ENCODE data around the gene AMDHD2. TPM values are rescaled to one million over a fixed set of nuclear protein-coding genes. Genes with fewer than 3 reads are reported as not detected.

Gene AMDHD2
- total and polyA plus RNA-seq, 2 of the 13 experiments (the other 11 are each of a cell fraction or from before 2014, with no cell fraction given): 33.5 to 39.1 TPM

GRCh38 chr16:2516391-2517240 is 3.6 kb upstream of the AMDHD2 start (continued):
- no peak for TF ChIP-seq ZNF800 (CRISPR knock-in tag; IDR thresholded peaks at IDR 0.05)
- peak; percentile 51; the same call in 1 of the 2 replicates for TF ChIP-seq MED1 (CRISPR knock-in tag; IDR thresholded peaks at IDR 0.05)
- peak; percentile 15; the same call in 1 of the 2 replicates for TF ChIP-seq ZNF788 (CRISPR knock-in tag; IDR thresholded peaks at IDR 0.05; ENCODE audit: borderline replicate concordance)
- TF ChIP-seq MIER3 (CRISPR knock-in tag; IDR thresholded peaks at IDR 0.05; ENCODE audit: borderline replicate concordance): no peak
- no peak for TF ChIP-seq CREB1 (IDR thresholded peaks at IDR 0.05)
- no peak for TF ChIP-seq CREB1 (CRISPR knock-in tag; IDR thresholded peaks at IDR 0.05)
- no peak for TF ChIP-seq CTCF (CRISPR knock-in tag; IDR thresholded peaks at IDR 0.05)
- no peak for TF ChIP-seq JUN (CRISPR knock-in tag; IDR thresholded peaks at IDR 0.05)
- TF ChIP-seq ZNF674 (CRISPR knock-in tag; IDR thresholded peaks at IDR 0.05; ENCODE audit: low read depth): no peak
- TF ChIP-seq USF2 (IDR thresholded peaks at IDR 0.05; ENCODE audit: low read depth, low read length): no peak
- no peak for TF ChIP-seq USF2 (CRISPR knock-in tag; IDR thresholded peaks at IDR 0.05; ENCODE audit: borderline replicate concordance)
- no peak for TF ChIP-seq DMAP1 (CRISPR knock-in tag; IDR thresholded peaks at IDR 0.05)
- no peak for TF ChIP-seq SOX5 (CRISPR knock-in tag; IDR thresholded peaks at IDR 0.05; ENCODE audit: borderline replicate concordance)
- no peak for TF ChIP-seq ATF4 (CRISPR knock-in tag; IDR thresholded peaks at IDR 0.05)
- peak; percentile 32; the same call in 1 of the 2 replicates for TF ChIP-seq ZFX (CRISPR knock-in tag; IDR thresholded peaks at IDR 0.05; ENCODE audit: low read depth)
- TF ChIP-seq NCOR1 (IDR thresholded peaks at IDR 0.05; ENCODE audit: borderline replicate concordance, low read length): no peak; the same call in 1 of the 2 replicates
- no peak for TF ChIP-seq HDAC6 (IDR thresholded peaks at IDR 0.05; ENCODE audit: low read depth, low read length)
- no peak for TF ChIP-seq NFKB2 (CRISPR knock-in tag; IDR thresholded peaks at IDR 0.05; ENCODE audit: borderline replicate concordance)
- no peak for TF ChIP-seq HNF4G (IDR thresholded peaks at IDR 0.05; ENCODE audit: borderline replicate concordance, low read depth, low read length)
- no peak for TF ChIP-seq HNF4G (CRISPR knock-in tag; IDR thresholded peaks at IDR 0.05; ENCODE audit: borderline replicate concordance, low read depth)
